Prostate gland (tissue), 2 donors: ENCODE measurements around the gene COTL1.

Experiments
- POLR2A ChIP-seq: fragments of 450-650 bp; IDR thresholded peaks from one replicate; pipeline ENCODE4 v1.6.1; 2016; ENCODE audit warnings: antibody characterized with exemption, mild to moderate bottlenecking
- POLR2AphosphoS5 ChIP-seq: sonication (generic); formaldehyde crosslinking; IDR thresholded peaks from one replicate; pipeline ENCODE4 v1.6.1; 2017; ENCODE audit warnings: antibody characterized with exemption
- TF ChIP-seq, protein P1 (sequence below), 4 experiments: fragments of 200-600 bp in 2 of 4; fragments of 450-650 bp in 2 of 4; sonication (generic) in 2 of 4; IDR thresholded peaks; 1 replicate in 3 of 4; 2 replicates in 1 of 4; pipeline ENCODE4 v1.5.1; 2016 to 2019; ENCODE audit warnings: antibody characterized with exemption in 4 of 4, mild to moderate bottlenecking in 2 of 4, moderate library complexity in 2 of 4

DNA sequence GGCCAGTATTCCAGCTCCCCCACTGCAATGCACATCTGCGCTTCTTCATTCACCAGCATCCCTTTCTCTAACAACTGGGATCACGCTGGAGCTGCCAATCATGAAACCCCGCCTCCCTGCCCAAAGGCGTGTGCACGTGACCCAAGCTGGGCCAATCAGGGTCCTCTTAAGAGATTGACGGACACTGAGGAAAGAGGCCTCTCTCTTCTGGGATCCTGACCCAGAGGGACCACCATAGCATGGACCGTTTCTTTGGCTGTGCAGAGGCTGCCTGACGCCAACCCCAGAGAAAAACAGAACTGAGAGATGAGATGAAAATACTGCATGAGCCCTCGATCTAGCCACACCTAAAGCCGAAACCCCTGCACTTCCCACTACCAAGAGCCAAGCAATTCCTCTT lies 32.0 kb downstream of the COTL1 start:
- TF ChIP-seq, protein P1, sequence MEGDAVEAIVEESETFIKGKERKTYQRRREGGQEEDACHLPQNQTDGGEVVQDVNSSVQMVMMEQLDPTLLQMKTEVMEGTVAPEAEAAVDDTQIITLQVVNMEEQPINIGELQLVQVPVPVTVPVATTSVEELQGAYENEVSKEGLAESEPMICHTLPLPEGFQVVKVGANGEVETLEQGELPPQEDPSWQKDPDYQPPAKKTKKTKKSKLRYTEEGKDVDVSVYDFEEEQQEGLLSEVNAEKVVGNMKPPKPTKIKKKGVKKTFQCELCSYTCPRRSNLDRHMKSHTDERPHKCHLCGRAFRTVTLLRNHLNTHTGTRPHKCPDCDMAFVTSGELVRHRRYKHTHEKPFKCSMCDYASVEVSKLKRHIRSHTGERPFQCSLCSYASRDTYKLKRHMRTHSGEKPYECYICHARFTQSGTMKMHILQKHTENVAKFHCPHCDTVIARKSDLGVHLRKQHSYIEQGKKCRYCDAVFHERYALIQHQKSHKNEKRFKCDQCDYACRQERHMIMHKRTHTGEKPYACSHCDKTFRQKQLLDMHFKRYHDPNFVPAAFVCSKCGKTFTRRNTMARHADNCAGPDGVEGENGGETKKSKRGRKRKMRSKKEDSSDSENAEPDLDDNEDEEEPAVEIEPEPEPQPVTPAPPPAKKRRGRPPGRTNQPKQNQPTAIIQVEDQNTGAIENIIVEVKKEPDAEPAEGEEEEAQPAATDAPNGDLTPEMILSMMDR (IDR thresholded peaks at IDR 0.05): no peak
- TF ChIP-seq POLR2A: no peak
- no peak for TF ChIP-seq POLR2AphosphoS5
